GM21825 (cell line): ENCODE results near the gene CNTNAP2.

Experiments
- ATAC-seq: cut with Tn5 transposase; IDR thresholded peaks from one replicate; pipeline ENCODE4 v1.9.1; 2021; ENCODE audit warnings: mild to moderate bottlenecking, moderate library complexity; ENCODE audit not compliant: unreplicated experiment

The CNTNAP2 gene

DNA sequence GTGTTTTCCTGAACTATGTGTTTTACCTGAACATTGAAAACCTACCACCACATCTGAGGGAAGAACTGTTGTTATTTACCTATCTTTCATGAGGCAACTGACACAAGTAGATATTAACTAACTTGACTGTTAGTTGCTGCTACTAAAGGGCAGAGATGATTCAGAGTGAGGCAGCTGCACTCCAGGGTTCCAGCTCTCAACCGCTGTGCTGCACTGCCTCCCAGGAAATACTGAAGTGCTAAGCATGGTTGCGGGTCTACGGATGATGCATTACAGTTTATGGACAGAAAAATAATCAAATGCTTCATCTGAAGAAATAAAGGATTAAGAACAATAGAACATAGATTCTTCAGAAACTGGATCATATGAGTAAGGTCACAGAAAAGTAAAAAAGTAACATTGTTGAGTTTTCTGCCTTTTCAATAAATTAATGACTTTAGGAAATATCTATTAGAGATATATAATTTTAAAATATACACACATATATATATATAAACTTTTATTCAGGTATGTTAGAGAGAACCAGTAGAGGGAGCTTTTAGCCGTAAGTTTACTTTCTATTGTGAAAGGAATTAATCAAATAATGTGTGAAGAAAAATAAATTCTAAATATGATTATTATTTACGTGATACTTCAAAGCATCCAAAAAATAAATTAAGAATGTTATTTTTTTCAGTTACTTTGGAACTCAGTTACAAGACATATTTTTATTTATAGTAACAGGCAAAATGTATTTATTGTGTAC is 620.0 kb downstream of the CNTNAP2 start:
- no peak for ATAC-seq

DNA sequence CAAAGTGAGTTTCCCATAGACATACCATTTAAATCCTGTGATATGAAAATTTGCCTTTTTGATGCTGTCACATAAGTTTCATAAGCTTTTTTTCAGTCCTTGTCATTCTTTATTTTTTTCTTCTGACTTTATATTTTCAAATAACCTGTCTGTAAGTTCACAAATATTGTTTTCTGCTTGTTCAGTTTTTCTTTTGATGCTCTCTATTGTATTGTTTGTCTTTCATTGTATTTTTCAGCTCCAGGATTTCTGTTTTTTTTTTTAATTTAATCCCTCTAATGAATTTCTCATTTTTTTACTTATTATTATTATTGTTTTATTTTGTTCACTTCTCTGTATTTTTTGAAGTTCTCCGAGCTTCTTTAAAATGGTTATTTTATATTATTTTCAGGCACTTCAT is 623.4 kb downstream of the CNTNAP2 start:
- ATAC-seq = no peak

DNA sequence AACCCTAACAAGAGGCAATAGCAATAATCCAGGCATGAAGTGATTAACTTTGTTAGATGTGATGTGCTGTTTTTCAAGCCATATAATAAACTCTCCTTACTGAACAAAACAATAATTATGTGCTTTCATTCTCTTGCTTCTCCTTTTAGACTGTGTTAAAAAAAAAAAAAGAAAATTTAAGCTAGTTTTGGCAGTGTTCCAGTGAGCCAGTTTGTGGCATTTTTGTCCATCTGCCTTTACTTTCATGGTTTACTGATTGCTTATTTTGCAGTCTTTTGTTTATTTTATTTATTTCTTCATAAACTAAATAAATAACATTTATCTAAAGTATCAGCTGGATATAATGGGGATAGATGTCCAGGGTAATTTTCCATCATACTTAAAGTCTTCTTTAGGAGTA is 625.3 kb downstream of the CNTNAP2 start:
- ATAC-seq = no peak

DNA sequence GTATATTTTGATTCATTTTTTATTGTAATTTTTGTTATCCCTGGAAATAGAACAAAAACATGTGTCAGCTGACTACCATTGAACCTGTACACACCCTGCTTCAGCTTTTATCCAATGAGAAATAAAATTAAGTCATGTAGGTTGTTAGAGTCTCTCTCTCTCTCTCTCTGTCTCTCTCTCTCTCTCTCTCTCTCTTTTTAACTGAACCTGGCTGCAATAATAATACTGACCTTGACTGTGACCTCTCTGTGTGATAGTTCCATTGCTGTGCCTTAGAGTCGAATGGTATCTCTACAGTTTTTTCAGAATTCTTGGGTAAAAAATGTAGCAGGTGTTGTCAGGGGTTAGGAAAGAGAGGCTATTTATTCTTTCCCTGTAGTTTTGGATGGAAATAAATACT is 637.8 kb downstream of the CNTNAP2 start:
- ATAC-seq = no peak

DNA sequence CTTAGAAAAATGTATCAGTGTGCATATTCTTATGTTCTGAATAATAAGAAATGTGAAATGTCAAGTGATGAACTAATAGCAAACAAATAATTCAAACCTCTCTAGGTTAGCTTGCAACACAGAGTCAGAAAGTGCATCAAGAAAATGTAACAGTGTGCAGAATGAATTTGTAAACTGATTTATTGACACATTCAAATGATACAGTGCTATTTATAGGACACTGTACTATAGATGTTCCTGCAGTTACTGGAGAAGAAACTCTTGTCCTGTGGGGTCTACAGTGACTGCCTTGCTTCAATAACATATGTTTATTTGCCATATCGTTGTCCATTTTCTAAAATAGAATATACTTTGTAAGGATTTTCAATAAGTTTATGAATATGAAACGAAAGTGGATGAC is 639.0 kb downstream of the CNTNAP2 start:
- no peak for ATAC-seq

DNA sequence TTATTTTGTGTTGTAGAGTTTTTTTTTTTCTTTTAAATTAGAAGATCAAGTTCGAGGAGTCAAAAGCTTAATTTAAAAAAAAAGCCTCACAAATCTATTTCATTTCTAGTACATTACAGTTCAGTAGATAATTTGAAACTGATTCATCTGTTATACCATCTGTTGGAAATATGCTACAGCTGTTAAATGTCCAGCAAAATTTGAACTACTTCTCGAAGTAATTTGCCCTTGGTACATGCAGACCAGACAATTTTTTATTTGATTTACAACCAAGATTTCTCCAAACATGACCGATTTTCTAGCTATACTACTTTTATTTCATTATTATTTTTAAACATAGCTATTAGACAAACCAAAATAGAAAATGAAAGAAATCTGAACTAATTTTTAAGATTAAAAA is 647.9 kb downstream of the CNTNAP2 start:
- ATAC-seq = no peak

DNA sequence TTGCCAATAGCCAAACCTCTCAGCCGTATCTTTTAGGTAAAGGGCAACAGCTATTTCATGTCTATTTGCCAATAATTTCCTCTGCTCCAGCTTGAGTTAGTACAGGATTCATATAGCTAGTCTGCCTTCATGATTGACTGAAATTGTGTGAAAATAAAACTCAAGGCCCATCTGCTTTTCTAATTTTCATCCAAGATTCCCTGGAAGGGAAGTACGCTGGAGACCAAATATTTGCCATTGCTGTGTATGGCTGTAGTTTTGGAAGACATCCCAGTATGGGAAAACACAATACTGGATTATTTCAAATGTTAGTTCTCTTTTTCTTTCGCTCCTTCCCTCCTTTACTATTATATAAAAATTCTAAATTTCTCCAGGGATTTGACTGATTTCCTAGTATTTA is 652.4 kb downstream of the CNTNAP2 start:
- no peak for ATAC-seq

DNA sequence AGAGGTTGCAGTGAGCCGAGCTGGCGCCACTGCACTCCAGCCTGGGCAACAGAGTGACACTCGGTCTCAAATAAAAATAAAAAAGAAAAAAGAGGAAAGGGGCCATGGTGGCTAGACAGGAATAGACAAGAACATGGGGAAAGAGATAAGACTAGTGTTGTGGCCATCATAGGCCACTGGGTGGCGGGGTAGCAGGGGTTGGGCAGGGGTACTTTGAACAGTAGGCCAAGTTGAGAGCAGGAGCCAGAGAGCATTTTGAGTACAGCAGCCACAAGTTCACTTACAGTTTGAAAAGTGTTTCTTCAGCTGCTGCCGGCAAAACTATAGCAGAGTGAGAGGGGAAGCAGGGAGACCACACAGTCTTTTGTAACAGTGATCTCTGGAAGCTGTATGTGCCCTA is 656.0 kb downstream of the CNTNAP2 start:
- no peak for ATAC-seq

DNA sequence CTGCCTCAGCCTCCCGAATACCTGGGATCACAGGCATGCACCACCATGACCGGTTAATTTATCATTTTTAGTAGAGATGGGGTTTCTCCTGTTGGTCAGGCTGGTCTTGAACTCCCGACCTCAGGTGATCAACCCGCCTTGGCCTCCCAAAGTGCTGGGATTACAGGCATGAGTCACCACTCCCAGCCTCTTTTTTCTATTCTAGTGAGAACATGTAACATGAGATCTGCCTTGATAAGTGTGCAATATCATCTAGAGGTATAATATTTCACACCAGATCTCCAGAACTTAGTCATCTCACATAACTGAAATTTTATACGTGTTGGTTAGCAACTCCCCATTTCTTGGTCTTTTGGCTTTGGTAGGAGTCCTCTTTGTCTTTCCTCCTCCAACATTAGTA is 656.9 kb downstream of the CNTNAP2 start:
- ATAC-seq = no peak

DNA sequence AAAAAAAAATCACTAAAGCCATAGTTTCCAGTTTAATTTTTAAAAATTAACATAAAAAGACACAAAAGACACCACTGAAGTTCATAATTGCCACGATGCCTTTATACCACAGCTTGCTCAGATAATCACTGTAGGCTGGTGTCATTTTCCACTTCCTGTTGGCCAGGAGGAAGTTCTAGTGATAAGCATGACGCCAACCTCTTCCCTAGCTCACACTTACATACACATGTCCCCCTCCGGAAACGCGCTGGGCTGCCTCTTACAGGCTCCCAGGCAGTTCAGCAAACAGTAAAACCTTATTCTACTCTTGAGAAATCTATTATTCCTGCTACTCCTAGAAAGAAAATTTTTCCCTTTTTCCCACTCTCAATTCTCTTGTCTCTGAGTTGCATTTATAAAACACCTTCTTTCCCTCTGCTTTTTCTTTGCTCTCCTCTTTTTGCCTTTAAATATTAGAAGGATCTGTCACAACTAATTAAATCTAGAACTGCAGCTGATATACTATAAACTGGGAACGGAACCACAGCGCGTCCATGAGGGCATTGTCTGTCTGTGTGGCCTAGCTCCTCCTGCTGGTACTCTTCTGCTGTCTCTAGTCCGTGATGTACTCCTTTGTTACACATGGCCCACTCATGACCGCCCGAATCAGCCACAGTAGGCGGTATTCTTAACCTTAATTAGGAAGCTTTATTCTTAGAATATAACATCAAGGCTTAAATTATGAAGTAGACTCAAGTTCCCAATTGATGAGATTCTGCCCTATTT is 664.9 kb downstream of the CNTNAP2 start:
- no peak for ATAC-seq

DNA sequence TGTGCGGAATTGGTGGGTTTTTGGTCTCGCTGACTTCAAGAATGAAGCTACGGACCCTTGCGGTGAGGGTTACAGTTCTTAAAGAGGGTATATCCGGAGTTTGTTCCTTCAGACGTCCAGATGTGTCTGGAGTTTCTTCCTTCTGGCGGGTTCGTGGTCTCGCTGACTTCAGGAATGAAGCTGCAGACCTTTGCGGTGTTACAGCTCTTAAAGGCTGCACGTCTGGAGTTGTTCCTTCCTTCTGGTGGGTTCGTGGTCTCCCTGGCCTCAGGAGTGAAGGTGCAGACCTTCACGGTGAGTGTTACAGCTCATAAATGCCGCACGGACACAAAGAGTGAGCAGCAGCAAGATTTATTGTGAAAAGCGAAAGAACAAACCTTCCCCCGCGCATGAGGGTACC is 670.7 kb downstream of the CNTNAP2 start:
- ATAC-seq = no peak

DNA sequence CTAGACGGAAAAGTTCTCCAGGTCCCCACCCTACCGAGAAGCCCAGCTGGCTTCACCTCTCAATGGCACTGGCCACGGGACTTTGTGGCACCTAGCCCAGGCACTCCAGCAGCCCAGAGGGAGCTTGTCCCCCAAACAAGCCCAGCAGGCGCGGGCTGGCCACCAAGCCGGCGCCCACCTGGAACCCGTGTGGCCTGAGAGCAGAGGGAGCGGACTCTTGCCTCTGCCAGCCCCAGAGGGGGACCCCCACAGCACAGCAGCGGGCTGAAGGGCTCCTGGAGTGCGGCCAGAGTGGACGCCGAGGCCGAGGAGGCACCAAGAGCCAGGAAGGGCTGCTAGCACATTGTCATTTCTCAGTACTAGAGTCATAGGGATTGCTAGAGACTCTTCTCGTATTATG is 671.4 kb downstream of the CNTNAP2 start:
- ATAC-seq = no peak

DNA sequence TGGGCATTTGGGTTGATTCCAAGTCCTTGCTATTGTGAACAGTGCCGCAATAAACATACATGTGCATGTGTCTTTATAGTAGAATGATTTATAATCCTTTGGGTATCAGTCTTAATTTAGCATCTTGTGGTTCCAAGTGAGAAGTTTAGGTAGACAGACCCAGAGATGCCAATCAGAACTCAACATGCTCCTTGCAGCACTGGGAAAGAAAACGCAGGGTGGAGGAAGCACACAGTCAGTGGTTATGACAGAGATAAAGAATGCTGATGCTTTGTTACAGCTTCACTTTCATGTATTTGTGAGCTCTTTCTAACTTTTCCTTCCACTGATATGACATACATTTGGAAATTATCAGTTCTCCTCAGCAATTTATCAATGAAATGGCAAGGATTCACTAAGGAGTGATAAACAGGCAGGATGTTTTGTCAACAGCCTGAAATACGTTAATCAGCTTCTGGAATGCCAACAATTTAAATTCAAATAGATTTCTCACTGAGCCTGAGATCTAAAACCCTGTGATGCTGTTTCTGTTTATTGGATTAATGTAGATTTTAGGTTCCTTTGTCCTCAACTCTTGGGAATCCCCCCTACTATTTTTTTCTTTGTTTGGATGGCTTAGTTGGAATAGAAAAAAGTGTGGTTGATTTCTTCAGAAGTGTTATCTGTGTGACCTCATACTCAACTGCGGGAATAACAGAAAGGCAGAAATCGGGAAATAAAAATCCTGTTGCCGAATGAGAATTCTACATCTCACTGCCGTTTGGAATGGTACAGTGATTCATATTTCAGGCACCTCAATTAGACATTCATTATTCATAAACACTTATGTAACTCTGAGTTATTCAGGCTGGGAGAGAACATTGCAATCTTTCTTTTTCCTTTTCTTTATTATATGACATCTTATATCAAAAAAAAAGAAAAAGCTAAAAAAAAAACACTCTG is 675.0 kb downstream of the CNTNAP2 start:
- no peak for ATAC-seq

DNA sequence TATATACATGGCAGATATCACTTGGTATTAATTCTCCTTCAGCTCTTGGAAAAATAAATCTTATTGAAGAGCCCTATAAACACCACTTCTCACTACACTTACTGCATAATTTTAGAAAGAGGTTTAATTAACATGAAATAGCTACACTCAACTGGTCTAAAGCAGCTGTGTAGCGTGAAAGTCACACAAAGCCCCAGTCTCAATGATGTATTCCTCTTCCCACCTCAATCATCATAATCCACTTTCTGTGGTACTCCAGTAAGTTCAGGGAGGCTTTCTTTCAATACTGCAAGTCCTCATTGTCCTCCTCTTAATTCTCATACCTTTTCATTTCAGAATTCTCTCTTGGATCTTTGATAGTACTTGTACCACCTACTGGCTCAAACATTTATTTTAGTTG is 688.0 kb downstream of the CNTNAP2 start:
- no peak for ATAC-seq

DNA sequence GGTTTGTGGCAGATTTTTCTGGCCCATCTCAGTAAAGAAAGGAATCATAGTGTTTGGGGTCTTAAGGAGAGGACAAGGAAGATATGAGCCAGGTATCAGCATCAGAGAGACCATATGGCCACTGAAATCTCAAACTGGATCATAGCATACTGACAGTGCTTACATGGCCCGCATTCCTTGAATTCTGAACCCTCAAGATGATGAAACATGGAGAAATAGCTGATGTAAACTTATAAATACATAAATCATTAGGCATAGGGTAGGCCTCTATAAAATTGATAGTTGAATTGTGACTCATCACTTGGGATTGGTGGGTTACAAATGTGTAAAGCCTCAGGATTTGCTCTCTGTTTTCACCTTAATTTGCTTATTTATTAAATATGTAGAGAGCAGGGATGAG is 688.5 kb downstream of the CNTNAP2 start:
- ATAC-seq = no peak

DNA sequence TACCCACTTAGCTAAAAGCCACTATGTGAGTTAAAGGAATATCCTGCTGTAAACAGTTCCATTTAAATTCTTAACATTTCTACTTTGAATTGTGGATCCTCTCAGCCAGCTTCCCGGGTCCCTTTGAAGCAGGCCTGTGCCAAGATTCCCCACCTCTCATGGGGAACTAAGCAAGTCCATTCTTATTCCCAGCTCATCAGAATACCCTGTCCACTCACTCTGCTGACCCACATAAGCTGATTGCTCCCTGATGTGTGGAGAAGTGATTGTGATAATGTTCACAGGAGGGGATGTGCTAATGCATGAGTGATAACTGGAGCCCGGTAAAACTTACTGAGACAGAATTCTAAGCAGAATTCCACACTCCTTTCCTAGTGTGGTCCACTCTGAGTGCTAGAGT is 709.7 kb downstream of the CNTNAP2 start:
- no peak for ATAC-seq

DNA sequence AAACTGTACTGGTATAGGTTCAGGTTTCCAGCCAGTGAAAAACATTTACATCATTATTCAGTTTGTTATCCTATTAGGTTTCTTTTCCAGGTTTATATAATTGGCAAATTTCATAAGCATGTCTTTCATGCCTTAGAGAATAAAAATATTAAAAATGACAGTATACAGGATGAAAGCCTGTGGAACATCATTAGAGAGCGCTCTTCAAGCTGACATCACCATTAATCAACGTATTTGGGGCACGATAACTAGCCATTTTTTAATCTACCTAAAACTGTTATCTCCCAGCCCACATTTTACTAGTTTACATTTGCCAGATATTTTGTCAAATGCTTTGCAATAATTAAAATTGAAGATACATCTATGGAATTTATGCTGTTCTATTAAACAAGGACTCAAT is 714.1 kb downstream of the CNTNAP2 start:
- no peak for ATAC-seq

DNA sequence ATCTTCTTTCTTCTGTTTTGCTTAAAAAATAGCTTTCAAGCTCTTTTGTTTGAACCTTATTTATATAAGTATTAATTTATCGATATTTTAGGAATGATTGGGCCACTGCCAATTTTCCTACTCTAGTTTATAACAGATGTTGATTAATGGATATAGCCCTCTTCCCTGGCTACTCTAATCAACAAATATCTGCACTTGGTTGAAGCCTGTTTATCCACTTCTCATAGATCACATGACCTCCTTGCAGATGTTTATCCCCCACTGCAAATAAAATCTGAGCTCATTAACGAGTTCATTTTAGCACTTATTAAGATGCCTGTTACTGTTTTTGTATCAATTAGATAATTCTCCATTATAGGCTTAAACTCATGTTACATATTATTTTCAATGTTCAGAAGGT is 715.3 kb downstream of the CNTNAP2 start:
- ATAC-seq = no peak

DNA sequence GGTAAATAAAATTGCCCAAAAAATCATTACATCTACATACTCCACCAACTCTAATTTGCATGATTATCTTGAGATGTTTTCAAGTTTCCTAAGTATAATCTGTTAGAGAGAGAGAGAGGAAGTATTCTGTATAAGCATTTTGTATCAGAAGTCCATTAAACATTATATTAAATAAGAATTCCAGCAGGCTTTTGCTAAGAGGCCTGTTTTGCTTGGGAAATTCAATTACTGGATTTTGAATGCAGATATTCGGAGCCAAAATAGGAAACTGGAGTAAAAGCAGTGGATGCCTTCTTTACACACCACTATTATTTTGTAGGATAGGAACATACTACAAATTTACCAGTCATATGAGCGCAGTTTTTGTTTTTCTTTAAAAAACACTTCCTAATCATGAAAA is 727.8 kb downstream of the CNTNAP2 start:
- ATAC-seq = no peak

DNA sequence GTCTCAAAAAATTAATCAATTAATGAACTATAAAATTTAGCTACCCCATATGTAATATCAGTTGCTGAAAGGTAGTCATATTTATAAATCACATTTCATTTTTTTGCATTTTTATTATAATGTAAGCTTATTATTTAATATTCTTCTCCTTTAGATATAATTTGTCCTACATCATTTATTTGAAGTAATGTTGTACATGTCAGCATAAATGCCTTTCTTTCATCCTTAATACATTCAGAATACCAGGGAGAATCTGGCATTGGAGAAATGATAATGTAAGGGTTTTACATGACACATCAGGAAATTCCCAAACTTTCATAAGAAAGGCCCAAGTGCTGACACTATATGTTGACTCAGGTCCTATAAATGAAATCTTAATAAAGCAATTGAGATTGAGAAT is 742.1 kb downstream of the CNTNAP2 start:
- no peak for ATAC-seq

DNA sequence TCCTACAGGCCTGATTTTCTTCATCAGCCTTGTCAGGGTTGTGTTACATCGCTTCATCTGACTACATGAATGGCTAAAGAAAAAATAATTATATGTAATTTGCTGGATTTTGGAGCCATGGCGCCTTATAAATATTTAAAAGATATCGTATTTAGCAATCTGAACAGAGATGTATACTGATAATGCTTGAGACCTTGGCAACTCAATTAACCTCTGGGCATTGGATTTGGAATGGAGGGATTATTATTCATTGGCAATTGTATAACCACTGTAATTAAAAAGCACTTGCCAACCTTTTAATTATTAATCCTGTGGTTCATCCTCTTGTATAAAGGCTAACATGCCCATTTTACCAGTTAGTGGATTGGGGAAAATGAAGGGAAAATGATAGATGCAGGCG is 745.1 kb downstream of the CNTNAP2 start:
- no peak for ATAC-seq

DNA sequence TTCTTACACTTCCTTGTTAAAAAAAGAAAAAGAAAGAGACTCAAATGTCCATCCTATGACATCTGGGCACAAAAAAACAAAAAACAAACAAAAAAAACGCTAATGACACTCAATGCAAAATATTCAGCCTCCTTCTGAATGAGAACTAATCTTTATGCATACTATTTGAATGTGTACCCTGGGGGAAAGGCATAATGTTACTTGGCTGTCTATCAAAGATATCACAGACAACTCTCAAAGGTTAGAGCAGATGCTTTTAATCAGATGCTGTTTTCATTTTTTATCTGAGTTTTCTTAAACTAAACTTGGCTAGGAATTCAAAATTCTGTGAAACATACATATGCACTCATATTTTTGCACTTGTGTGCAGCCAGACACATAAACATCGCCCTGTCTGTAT is 745.8 kb downstream of the CNTNAP2 start:
- no peak for ATAC-seq
